K562 (cell line): ENCODE results near the gene MAP3K4. TPM values are rescaled to one million over a fixed set of nuclear protein-coding genes. Genes with fewer than 3 reads are reported as not detected.

ENCODE experiments used
- ATAC-seq: fragments of 200-7000 bp; cut with Tn5 transposase; 3 replicates; pipeline ENCODE4 v1.9.1; 2020; ENCODE audit warnings: moderate library complexity
- BruUV-seq: library from RNA; stranded (reverse); fragments of 400-500 nt; replicated peaks from 2 replicates; lab custom pipeline; 2021; lab: Mats Ljungman, UMichigan
- CTCF ChIA-PET: fragments of 300-600 bp; formaldehyde crosslinking; extraction: SDS; loops from one replicate; lab custom pipeline; 2021; ENCODE audit warnings: low intra/inter-chr PET ratio; lab: Yijun Ruan, JAX
- POLR2A ChIA-PET: fragments of 300-600, 350-650 bp; sonication (Branson Sonifier 250); formaldehyde crosslinking; extraction: SDS; loops from one replicate; lab custom pipeline; 2021; ENCODE audit warnings: antibody characterized with exemption, inconsistent platforms; lab: Yijun Ruan, JAX
- DNase-seq, 4 experiments: peaks; one replicate each; pipeline versions ENCODE4 v3.0.0 to v3.0.0-alpha.2; 2011 to 2018; ENCODE audit warnings: low spot score in 3 of 4, mixed read lengths in 3 of 4; ENCODE audit errors: extremely low read depth in 1 of 4
- FAIRE-seq: peaks from 2 replicates; lab custom pipeline; 2011; peaks lifted over from hg19 to GRCh38; lab: Jason Lieb, UNC
- H2AFZ ChIP-seq: 2 replicates; pipeline ENCODE4 v1.6.0; 2011; ENCODE audit warnings: low read depth, low read length, control low read depth, inconsistent platforms
- H3K27ac ChIP-seq: fragments of 200-600 bp; 3 replicates; pipeline ENCODE4 v1.8.0; 2011; ENCODE audit warnings: low read depth, mild to moderate bottlenecking, control low read depth, inconsistent platforms, low read length, moderate library complexity, mixed read lengths; ENCODE audit errors: extremely low read depth
- H3K27me3 ChIP-seq, 2 experiments: fragments of 300-600 bp in 1 of 2; 2 replicates in 1 of 2; 3 replicates in 1 of 2; pipeline versions ENCODE4 v1.6.0 to v1.8.0; 2011; ENCODE audit warnings: inconsistent platforms in 2 of 2, low read length in 2 of 2, mild to moderate bottlenecking in 1 of 2, mixed read lengths in 1 of 2, moderate library complexity in 1 of 2; ENCODE audit not compliant: control insufficient read depth in 2 of 2, insufficient read depth in 2 of 2
- H3K36me3 ChIP-seq: fragments of 300-600 bp; 3 replicates; pipeline ENCODE4 v1.8.0; 2011; ENCODE audit warnings: mild to moderate bottlenecking, low read length, inconsistent platforms; ENCODE audit not compliant: control insufficient read depth, insufficient read depth
- H3K4me1 ChIP-seq, 2 experiments: fragments of 200-600 bp in 1 of 2; replicated peaks in 1 of 2; 2 replicates in 1 of 2; 3 replicates in 1 of 2; pipeline versions ENCODE4 v1.5.1 to v1.8.0; 2011; ENCODE audit warnings: inconsistent platforms in 2 of 2, low read length in 2 of 2, mild to moderate bottlenecking in 1 of 2, mixed read lengths in 1 of 2, moderate library complexity in 1 of 2; ENCODE audit not compliant: control insufficient read depth in 2 of 2, insufficient read depth in 2 of 2
- H3K4me2 ChIP-seq: 2 replicates; pipeline ENCODE4 v1.6.1; 2011; ENCODE audit warnings: low read length, control low read depth, inconsistent platforms, mixed read lengths; ENCODE audit not compliant: insufficient read depth
- H3K4me3 ChIP-seq: fragments of 200-600 bp; sonication (generic), shearing (Covaris generic); 2 replicates; pipeline ENCODE4 v1.5.1; 2016; ENCODE audit warnings: control low read depth, inconsistent platforms
- H3K79me2 ChIP-seq: fragments of 200-600 bp; 3 replicates; pipeline ENCODE4 v1.8.0; 2011; ENCODE audit warnings: low read length, inconsistent platforms; ENCODE audit not compliant: control insufficient read depth, insufficient read depth
- H3K9ac ChIP-seq, 2 experiments: 2 replicates each; pipeline versions ENCODE4 v1.6.0 to v1.6.1; 2011; ENCODE audit warnings: low read depth in 2 of 2, low read length in 2 of 2, control low read depth in 1 of 2, inconsistent platforms in 1 of 2, mild to moderate bottlenecking in 1 of 2, mixed read lengths in 1 of 2; ENCODE audit not compliant: insufficient read depth in 1 of 2
- H3K9me1 ChIP-seq: one replicate; pipeline ENCODE4 v1.6.0; 2011; ENCODE audit warnings: inconsistent platforms, mild to moderate bottlenecking, low read length, moderate library complexity; ENCODE audit not compliant: control insufficient read depth, insufficient read depth
- H3K9me3 ChIP-seq: replicated peaks from 2 replicates; pipeline ENCODE4 v1.5.1; 2011; ENCODE audit warnings: low read depth, low read length, inconsistent platforms; ENCODE audit not compliant: control insufficient read depth, insufficient read depth
- H4K20me1 ChIP-seq: replicated peaks from 2 replicates; pipeline ENCODE4 v1.6.1; 2011; ENCODE audit warnings: low read length, inconsistent platforms, mixed read lengths; ENCODE audit not compliant: control insufficient read depth, insufficient read depth
- BDP1 ChIP-seq: IDR thresholded peaks from 3 replicates; pipeline ENCODE4 v1.6.1; 2011; ENCODE audit not compliant: insufficient read length, insufficient read depth
- CBX2 ChIP-seq: fragments of 200-600 bp; sonication (generic); IDR thresholded peaks from one replicate; pipeline ENCODE4 v1.6.1; 2012; ENCODE audit warnings: mild to moderate bottlenecking, low read length, inconsistent platforms; ENCODE audit not compliant: insufficient read depth, poor library complexity, severe bottlenecking
- CBX8 ChIP-seq: fragments of 200-600 bp; sonication (generic); IDR thresholded peaks from 2 replicates; pipeline ENCODE4 v1.6.1; 2012; ENCODE audit warnings: borderline replicate concordance, mixed run types, low read depth, mild to moderate bottlenecking, moderate library complexity, mixed read lengths, low read length, control low read depth, inconsistent platforms; ENCODE audit not compliant: poor library complexity, severe bottlenecking; ENCODE audit errors: extremely low read depth
- CEBPB ChIP-seq: fragments of 450-650 bp; IDR thresholded peaks from 2 replicates; pipeline ENCODE4 v1.6.1; 2016; ENCODE audit warnings: missing genetic modification characterization, missing compliant biosample characterization
- CEBPG ChIP-seq, 3 experiments: fragments of 200-800 bp in 1 of 3; sonication (Bioruptor generic) in 1 of 3; sonication (generic) in 1 of 3; formaldehyde crosslinking in 1 of 3; IDR thresholded peaks in 2 of 3; conservative IDR thresholded peaks in 1 of 3; 2 replicates each; pipeline versions ENCODE4 v1.6.1 to v1.8.0; 2016 to 2022; ENCODE audit warnings: missing compliant biosample characterization in 2 of 3, missing genetic modification characterization in 2 of 3, mild to moderate bottlenecking in 1 of 3, missing genetic modification reagents in 1 of 3
- CXXC5 ChIP-seq: fragments of 250-450 bp; sonication (Bioruptor Pico); IDR thresholded peaks from 2 replicates; pipeline ENCODE4 v1.8.0; 2022; ENCODE audit warnings: inconsistent platforms, mild to moderate bottlenecking, moderate library complexity
- HDAC3 ChIP-seq: fragments of 450-650 bp; IDR thresholded peaks from 2 replicates; pipeline ENCODE4 v1.6.1; 2018; ENCODE audit warnings: borderline replicate concordance, mild to moderate bottlenecking, moderate library complexity; ENCODE audit not compliant: partially characterized antibody
- NRF1 ChIP-seq, 2 experiments: fragments of 450-650 bp; IDR thresholded peaks in 1 of 2; conservative IDR thresholded peaks in 1 of 2; 2 replicates each; pipeline ENCODE4 v1.6.1; 2014; ENCODE audit warnings: mild to moderate bottlenecking in 2 of 2
- PPARD ChIP-seq: fragments of 250-450 bp; sonication (Bioruptor Pico); IDR thresholded peaks from 2 replicates; pipeline ENCODE4 v1.8.0; 2022; ENCODE audit warnings: inconsistent platforms, mild to moderate bottlenecking, moderate library complexity
- ZNF23 ChIP-seq: fragments of 250-450 bp; sonication (Bioruptor Pico); IDR thresholded peaks from 2 replicates; pipeline ENCODE4 v1.4.0; 2020; ENCODE audit warnings: mild to moderate bottlenecking
- ZNF699 ChIP-seq: fragments of 250-450 bp; sonication (Bioruptor Pico); IDR thresholded peaks from 2 replicates; pipeline ENCODE4 v1.8.0; 2021; ENCODE audit warnings: mild to moderate bottlenecking, moderate library complexity; ENCODE audit not compliant: insufficient replicate concordance
- WGBS: fragments of 100-300 bp; shearing (Covaris generic); methylation state at CpG from one replicate; pipeline ENCODE4 v1.1.6; 2016; ENCODE audit warnings: low coverage, mixed read lengths; ENCODE audit not compliant: insufficient coverage; ENCODE audit errors: missing lambda C conversion rate; 5-methylcytosine and 5-hydroxymethylcytosine counted together
- in situ Hi-C: fragments of 300-500 bp; cut with MboI; formaldehyde crosslinking; loops from 4 replicates; pipeline ENCODE4 v1.15.0; 2018; ENCODE audit warnings: inconsistent platforms, mixed read lengths
- intact Hi-C: fragments of 100-400 bp; cut with micrococcal nuclease; formaldehyde crosslinking; loops from 2 replicates; pipeline ENCODE4 v1.14.2; 2022
- polyA plus RNA-seq, 8 experiments: library from polyadenylated mRNA; depleted of rRNA in 4 of 8; stranded (reverse) in 5 of 8; unstranded in 3 of 8; fragments of >200 nt; fragmentation: Nextera tagmentation in 2 of 8; fragmentation: Illumina TruSeq in 1 of 8; extraction: Ambion mirVana in 2 of 8; extraction: Trizol in 1 of 8; gene quantifications; 2 replicates each; pipeline versions ENCODE4 v1.2.1 to v1.2.3, GENCODE V29; 2011 to 2014; ENCODE audit warnings: inconsistent platforms in 1 of 8, missing spikeins in 1 of 8
- total RNA-seq, 7 experiments: library from RNA; depleted of rRNA in 6 of 7; stranded (reverse); fragments of >200 nt in 6 of 7; fragmentation: Illumina TruSeq in 2 of 7; extraction: Trizol in 2 of 7; gene quantifications; 2 replicates each; pipeline versions ENCODE4 v1.2.1 to v1.2.3, GENCODE V29; 2011 to 2021; ENCODE audit warnings: low replicate concordance in 1 of 7

The MAP3K4 gene
- total and polyA plus RNA-seq, 9 of the 15 experiments (the other 6 are each of a cell fraction or from before 2014, with no cell fraction given) = 21.0 to 77.2 (median 48.9) TPM

DNA sequence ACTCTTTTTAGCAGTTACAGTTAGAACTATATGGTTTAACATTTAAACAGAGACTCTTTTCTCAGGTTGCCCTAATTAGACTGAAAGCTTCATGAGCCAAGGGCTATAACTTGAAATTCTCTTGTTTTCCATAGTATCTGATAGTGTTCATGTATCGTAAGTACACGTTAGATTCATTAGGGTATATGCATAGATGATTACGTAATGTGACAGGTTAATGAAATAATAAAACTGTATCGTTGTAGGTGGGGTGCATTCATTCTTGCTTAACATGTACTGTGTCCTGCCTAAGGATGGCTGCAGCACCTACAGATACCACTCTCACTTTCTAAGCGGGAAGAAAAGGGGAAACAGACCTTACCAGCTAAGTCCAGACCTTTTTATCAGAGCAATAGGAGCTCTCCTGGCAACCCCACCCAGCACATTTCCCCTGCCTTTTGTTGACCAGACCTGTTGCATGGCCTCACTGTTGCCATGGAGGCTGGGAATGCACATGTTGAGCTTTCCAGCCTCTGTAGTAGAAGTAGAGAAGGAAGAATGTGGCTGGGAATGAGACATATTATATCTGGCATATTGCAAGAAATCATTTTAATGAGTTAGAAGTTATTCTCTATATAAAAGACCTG lies 83.0 kb downstream of the MAP3K4 start:
- Histone ChIP-seq H3K4me2 (no peak overlapping the region), H3K79me2 (no peaks in the 10 kb centered on the region), H4K20me1 (no peaks in the 10 kb centered on the region), H2AFZ (no peak overlapping the region), H3K9ac (no peak overlapping the region), H3K36me3 (peaks cover 75% of the 10 kb centered on the region), H3K27ac (no peak overlapping the region), H3K4me3 (no peak overlapping the region), H3K27me3 (no peaks in the 10 kb centered on the region), H3K9me3 (no peaks in the 10 kb centered on the region), H3K9me1 (no peaks in the 10 kb centered on the region), H3K4me1 (no peaks in the 10 kb centered on the region; a peak in 1 of 5 replicates)
- BruUV-seq = no TSS peak
- ChIA-PET POLR2A (no interaction called here), CTCF (no interaction called here)
- no peak for ATAC-seq
- FAIRE-seq = no peak
- WGBS = 90% methylated on average over 5 of the region's 5 CpGs
- in situ Hi-C loops = no loop called here
- TF ChIP-seq CEBPB (peak; percentile 91), CBX2 (no peak), BDP1 (no peak), CEBPG (CRISPR knock-in tag; IDR thresholded peaks at IDR 0.05) (no peak), CEBPG (tag; conservative IDR thresholded peaks at IDR 0.05 in 1 of 2, IDR thresholded peaks at IDR 0.05 in 1 of 2) (peak in 1 of 2 experiments; percentile 76; a peak in 3 of 4 replicates), CBX8 (no peak), ZNF699 (CRISPR knock-in tag) (no peak), NRF1 (conservative IDR thresholded peaks at IDR 0.05 in 1 of 2, IDR thresholded peaks at IDR 0.05 in 1 of 2) (no peak), PPARD (CRISPR knock-in tag) (no peak), HDAC3 (no peak), CXXC5 (CRISPR knock-in tag) (no peak), ZNF23 (CRISPR knock-in tag) (no peak)
- DNase-seq = no peak
- intact Hi-C loops = no loop called here
